Muscle layer of duodenum (tissue), 2 donors: ENCODE results near the gene RGS9BP.

Source experiments
- H3K27ac ChIP-seq: one replicate; pipeline ENCODE4 v1.7.0; 2013; ENCODE audit warnings: mild to moderate bottlenecking, low read length
- H3K27me3 ChIP-seq: one replicate; pipeline ENCODE4 v1.7.0; 2013; ENCODE audit warnings: low read depth, mild to moderate bottlenecking, control low read depth, low read length
- H3K36me3 ChIP-seq, 2 donors: one replicate each; pipeline ENCODE4 v1.7.0; 2013; ENCODE audit warnings: low read length in 2 of 2, control low read depth in 1 of 2, mild to moderate bottlenecking in 1 of 2; ENCODE audit not compliant: insufficient read depth in 2 of 2, control insufficient read depth in 1 of 2
- H3K4me1 ChIP-seq, 2 donors: one replicate each; pipeline ENCODE4 v1.7.0; 2013; ENCODE audit warnings: low read length in 2 of 2, mild to moderate bottlenecking in 2 of 2, control low read depth in 1 of 2, moderate library complexity in 1 of 2; ENCODE audit not compliant: insufficient read depth in 2 of 2, control insufficient read depth in 1 of 2
- H3K4me3 ChIP-seq, 2 donors: one replicate each; pipeline ENCODE4 v1.7.0; 2013; ENCODE audit warnings: low read length in 2 of 2, low read depth in 1 of 2, mild to moderate bottlenecking in 1 of 2
- H3K9me3 ChIP-seq, 2 donors: one replicate each; pipeline ENCODE4 v1.7.0; 2013; ENCODE audit warnings: low read length in 2 of 2, control low read depth in 1 of 2, mild to moderate bottlenecking in 1 of 2; ENCODE audit not compliant: control insufficient read depth in 1 of 2
- donor health status: healthy.

The RGS9BP gene

DNA sequence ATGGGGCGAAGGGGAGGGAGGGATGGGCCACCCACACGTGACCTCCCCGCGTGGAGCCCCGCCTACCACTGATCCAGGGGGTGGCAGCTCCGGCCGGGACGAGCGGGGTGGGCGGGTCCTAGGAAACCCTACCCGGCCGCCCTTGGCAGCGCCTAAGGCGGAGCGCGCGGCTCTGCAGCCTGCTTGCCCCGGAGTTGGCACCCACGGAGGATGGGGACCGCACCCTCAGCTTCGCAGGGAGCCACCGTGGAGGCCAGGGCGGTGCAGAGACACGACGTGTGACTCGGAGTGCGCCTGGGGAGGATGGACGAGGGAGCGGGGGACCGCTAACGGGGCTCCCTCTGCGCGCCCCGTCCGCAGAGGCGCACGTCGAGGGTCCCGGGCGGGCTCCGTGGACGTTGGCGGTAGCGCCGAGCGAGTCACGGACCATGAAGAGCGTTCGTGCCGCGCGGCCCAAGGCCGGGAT lies at the start of gene RGS9BP:
Gene RGS9BP, plus strand, starts transcription at position 129 of the 466 bp plus-strand sequence. CDS start 416 bp downstream, outside the sequence.
- Histone ChIP-seq H3K36me3 (no peaks in the 10 kb centered on the region), H3K27me3 (peaks cover 11% of the 10 kb centered on the region)

DNA sequence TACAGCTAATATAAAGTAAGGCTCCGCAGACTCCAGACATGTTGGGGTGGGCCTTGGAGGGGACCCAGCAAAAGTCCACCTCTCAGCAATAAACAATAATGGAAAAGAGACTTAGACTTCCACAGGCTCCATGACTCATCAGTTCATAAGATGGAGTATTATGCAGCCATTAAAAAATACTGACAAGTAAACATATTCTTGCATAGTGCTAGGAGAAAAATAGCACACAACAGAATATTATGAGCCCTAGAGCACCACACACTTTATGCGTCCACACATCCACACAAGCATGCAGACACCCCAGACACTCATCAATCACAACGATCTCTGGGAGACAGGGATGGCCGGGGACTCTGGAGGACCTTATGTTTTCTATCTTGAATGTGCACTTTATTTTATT lies 48.7 kb upstream of the RGS9BP start:
- Histone ChIP-seq H3K27ac (no peak overlapping the region), H3K4me1 (no peaks in the 10 kb centered on the region), H3K36me3 (peaks cover 34 to 81% of the 10 kb centered on the region in 2 donors), H3K9me3 (no peaks in the 10 kb centered on the region), H3K4me3 (no peak overlapping the region), H3K27me3 (no peaks in the 10 kb centered on the region)

More for the DNA sequence above, at the start of gene RGS9BP:
- Histone ChIP-seq H3K4me1 (peaks cover 4 to 33% of the 10 kb centered on the region in 2 donors), H3K4me3 (peak within 1 kb of the TSS; percentile 66 to 90), H3K27ac (peak within 1 kb of the TSS; percentile 31), H3K9me3 (no peaks in the 10 kb centered on the region)

GRCh38 chr19:32627714-32628270 lies 47.9 kb upstream of the RGS9BP start:
- Histone ChIP-seq H3K27ac (no peak overlapping the region), H3K36me3 (peaks cover 26 to 77% of the 10 kb centered on the region in 2 donors), H3K9me3 (no peaks in the 10 kb centered on the region), H3K4me1 (no peaks in the 10 kb centered on the region), H3K4me3 (no peak overlapping the region), H3K27me3 (no peaks in the 10 kb centered on the region)

- no peaks in the 10 kb centered on the region for H3K4me1 ChIP-seq
- no peaks in the 10 kb centered on the region for H3K9me3 ChIP-seq
- H3K27ac ChIP-seq = no peak overlapping the region
- H3K4me3 ChIP-seq = no peak overlapping the region
- peaks cover 16 to 71% of the 10 kb centered on the region in 2 donors for H3K36me3 ChIP-seq
- no peaks in the 10 kb centered on the region for H3K27me3 ChIP-seq
Observed at GRCh38 chr19:32630338-32630737, 45.3 kb upstream of the RGS9BP start.

- no peak overlapping the region for H3K27ac ChIP-seq
- no peaks in the 10 kb centered on the region for H3K27me3 ChIP-seq
- no peaks in the 10 kb centered on the region for H3K9me3 ChIP-seq
- H3K4me3 ChIP-seq = no peak overlapping the region
- H3K4me1 ChIP-seq = no peaks in the 10 kb centered on the region
- H3K36me3 ChIP-seq = peaks cover 25 to 71% of the 10 kb centered on the region in 2 donors
Observed at GRCh38 chr19:32631381-32631780, 44.3 kb upstream of the RGS9BP start.

- Histone ChIP-seq H3K27ac (no peak overlapping the region), H3K36me3 (peaks cover 23 to 79% of the 10 kb centered on the region in 2 donors), H3K9me3 (no peaks in the 10 kb centered on the region), H3K27me3 (no peaks in the 10 kb centered on the region), H3K4me1 (no peaks in the 10 kb centered on the region), H3K4me3 (no peak overlapping the region)
Observed at GRCh38 chr19:32637480-32637879, 38.2 kb upstream of the RGS9BP start.

DNA sequence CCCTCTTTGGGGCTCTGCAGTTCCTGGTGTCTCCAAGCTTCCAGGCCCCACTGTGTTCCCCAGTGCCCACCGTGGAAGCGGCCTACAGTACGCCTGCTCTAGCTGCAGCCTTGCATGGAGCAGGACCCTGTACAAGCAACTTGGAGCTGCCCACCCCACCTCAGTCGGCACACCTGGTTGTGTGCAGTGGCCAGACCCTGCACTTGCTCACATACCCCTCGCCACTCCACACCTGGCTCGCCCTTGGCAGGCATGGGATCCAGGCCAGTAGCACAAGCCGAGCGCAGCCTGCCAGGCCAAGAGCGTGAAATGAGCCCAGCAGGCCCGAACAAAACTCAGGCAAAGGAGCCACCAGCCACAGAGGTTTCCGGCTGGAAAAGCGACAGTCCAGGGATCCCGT lies 37.0 kb upstream of the RGS9BP start:
- H3K9me3 ChIP-seq = no peaks in the 10 kb centered on the region
- H3K4me3 ChIP-seq = no peak overlapping the region
- H3K27me3 ChIP-seq = no peaks in the 10 kb centered on the region
- peaks cover 33 to 84% of the 10 kb centered on the region in 2 donors for H3K36me3 ChIP-seq
- no peaks in the 10 kb centered on the region for H3K4me1 ChIP-seq
- no peak overlapping the region for H3K27ac ChIP-seq

DNA sequence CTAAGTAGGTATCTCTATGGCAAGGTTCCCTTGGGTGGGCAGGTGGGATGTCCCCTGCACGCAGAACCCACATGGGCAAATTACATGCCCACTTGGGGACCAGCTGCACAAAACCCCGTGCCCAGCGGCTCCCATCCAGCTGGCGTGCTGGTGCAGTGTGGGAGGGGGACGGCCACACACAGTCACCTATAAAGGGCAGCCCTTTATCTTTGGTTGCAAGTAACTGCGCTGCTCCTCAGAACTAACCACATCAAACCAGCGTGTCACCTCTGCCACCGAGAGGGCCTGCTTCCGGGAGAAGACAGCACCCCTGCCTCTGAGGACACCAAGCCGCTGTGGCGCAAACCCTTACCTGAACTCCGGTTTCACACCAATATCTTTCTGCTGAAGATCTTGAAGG lies 32.9 kb upstream of the RGS9BP start:
- Histone ChIP-seq H3K4me1 (no peaks in the 10 kb centered on the region), H3K9me3 (no peaks in the 10 kb centered on the region), H3K4me3 (no peak overlapping the region), H3K27ac (no peak overlapping the region), H3K36me3 (peaks cover 32 to 87% of the 10 kb centered on the region in 2 donors), H3K27me3 (no peaks in the 10 kb centered on the region)

GRCh38 chr19:32646556-32646955 lies 29.1 kb upstream of the RGS9BP start:
- Histone ChIP-seq H3K27ac (no peak overlapping the region), H3K4me1 (peaks cover 0 to 2% of the 10 kb centered on the region in 2 donors), H3K4me3 (no peak overlapping the region), H3K9me3 (no peaks in the 10 kb centered on the region), H3K36me3 (peaks cover 29 to 64% of the 10 kb centered on the region in 2 donors), H3K27me3 (no peaks in the 10 kb centered on the region)

GRCh38 chr19:32647361-32647760 lies 28.3 kb upstream of the RGS9BP start:
- Histone ChIP-seq H3K4me1 (peaks cover 0 to 10% of the 10 kb centered on the region in 2 donors), H3K27ac (no peak overlapping the region), H3K27me3 (no peaks in the 10 kb centered on the region), H3K36me3 (peaks cover 29 to 56% of the 10 kb centered on the region in 2 donors), H3K9me3 (no peaks in the 10 kb centered on the region), H3K4me3 (no peak overlapping the region)

DNA sequence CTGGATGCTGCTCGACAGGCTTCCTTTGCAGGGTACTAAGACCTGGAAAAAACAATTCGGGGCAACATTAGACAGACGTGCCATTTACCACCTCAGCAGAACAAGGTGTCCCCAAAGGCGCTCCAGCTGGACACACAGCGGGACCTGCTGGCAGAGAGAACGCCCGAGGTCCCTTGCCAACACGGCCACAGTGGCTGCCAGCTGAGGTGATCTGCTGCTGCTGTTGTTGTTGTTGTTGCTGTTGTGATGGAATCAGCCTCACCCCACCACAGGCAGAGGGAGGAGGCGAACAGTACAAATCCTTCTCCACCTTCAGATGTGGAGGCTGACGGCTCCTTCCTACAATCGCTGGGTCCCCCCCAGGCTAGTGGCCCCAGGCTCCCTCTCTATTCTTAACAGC lies 25.9 kb upstream of the RGS9BP start:
- Histone ChIP-seq H3K27me3 (no peaks in the 10 kb centered on the region), H3K27ac (no peak overlapping the region), H3K4me3 (no peak overlapping the region), H3K4me1 (peaks cover 0 to 20% of the 10 kb centered on the region in 2 donors), H3K9me3 (no peaks in the 10 kb centered on the region), H3K36me3 (peaks cover 18 to 38% of the 10 kb centered on the region in 2 donors)

DNA sequence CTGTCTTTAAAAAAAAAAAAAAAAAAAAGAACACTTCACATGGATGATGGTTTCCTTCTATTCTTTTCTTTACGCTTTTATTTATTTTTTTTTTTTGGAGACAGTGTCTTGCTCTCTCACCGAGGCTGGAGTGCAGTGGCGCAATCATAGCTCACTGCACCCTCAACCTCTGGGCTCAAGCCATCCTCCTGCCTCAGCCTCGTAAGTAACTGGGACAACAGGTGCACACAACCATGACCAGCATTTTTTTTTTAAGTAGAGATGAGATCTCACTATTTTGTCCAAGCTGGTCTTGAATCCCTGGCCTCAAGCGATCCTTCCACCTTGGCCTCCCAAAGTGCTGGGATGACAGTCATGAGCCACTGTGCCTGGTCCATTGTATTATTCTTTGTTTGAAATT lies 25.0 kb upstream of the RGS9BP start:
- Histone ChIP-seq H3K27ac (no peak overlapping the region), H3K27me3 (no peaks in the 10 kb centered on the region), H3K36me3 (peaks cover 22 to 46% of the 10 kb centered on the region in 2 donors), H3K4me3 (no peak overlapping the region), H3K4me1 (peaks cover 0 to 20% of the 10 kb centered on the region in 2 donors), H3K9me3 (no peaks in the 10 kb centered on the region)
